MM.1S (cell line): ENCODE measurements around the gene GFRA3.

Source experiments
- CTCF ChIP-seq: fragments of 300-600 bp; sonication (generic); IDR thresholded peaks from 2 replicates; pipeline ENCODE4 v1.5.1; 2016; ENCODE audit warnings: antibody characterized with exemption, low read length, mixed read lengths
- EZH2 ChIP-seq: fragments of 300-600 bp; sonication (generic); optimal IDR thresholded peaks from 2 replicates; pipeline ENCODE3; 2017; ENCODE audit warnings: low read depth, mild to moderate bottlenecking, antibody characterized with exemption, low read length, mixed read lengths
- EZH2phosphoT487 ChIP-seq: fragments of 300-600 bp; sonication (generic); IDR thresholded peaks from 2 replicates; pipeline ENCODE4 v1.6.1; 2018; ENCODE audit warnings: antibody characterized with exemption, low read length

GRCh38 chr5:138287246-138287645 lies 12.8 kb upstream of the GFRA3 start:
- TF ChIP-seq CTCF (no peak), EZH2 (no peak), EZH2phosphoT487 (no peak)
